Neural progenitor cell (in vitro differentiated cells): ENCODE measurements around the gene SARDH.

Experiments
- EZH2phosphoT487 ChIP-seq: fragments of 200-600 bp; sonication (generic); IDR thresholded peaks from 2 replicates; pipeline ENCODE4 v1.6.1; 2017; ENCODE audit warnings: antibody characterized with exemption
- TF ChIP-seq, protein P1 (sequence below): fragments of 200-600 bp; sonication (generic); IDR thresholded peaks from 2 replicates; pipeline ENCODE4 v1.5.1; 2017; ENCODE audit warnings: antibody characterized with exemption, mild to moderate bottlenecking

- TF ChIP-seq, protein P1, sequence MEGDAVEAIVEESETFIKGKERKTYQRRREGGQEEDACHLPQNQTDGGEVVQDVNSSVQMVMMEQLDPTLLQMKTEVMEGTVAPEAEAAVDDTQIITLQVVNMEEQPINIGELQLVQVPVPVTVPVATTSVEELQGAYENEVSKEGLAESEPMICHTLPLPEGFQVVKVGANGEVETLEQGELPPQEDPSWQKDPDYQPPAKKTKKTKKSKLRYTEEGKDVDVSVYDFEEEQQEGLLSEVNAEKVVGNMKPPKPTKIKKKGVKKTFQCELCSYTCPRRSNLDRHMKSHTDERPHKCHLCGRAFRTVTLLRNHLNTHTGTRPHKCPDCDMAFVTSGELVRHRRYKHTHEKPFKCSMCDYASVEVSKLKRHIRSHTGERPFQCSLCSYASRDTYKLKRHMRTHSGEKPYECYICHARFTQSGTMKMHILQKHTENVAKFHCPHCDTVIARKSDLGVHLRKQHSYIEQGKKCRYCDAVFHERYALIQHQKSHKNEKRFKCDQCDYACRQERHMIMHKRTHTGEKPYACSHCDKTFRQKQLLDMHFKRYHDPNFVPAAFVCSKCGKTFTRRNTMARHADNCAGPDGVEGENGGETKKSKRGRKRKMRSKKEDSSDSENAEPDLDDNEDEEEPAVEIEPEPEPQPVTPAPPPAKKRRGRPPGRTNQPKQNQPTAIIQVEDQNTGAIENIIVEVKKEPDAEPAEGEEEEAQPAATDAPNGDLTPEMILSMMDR = no peak
- TF ChIP-seq EZH2phosphoT487 = no peak
Measured at GRCh38 chr9:133618726-133619125, 119.4 kb downstream of the SARDH start.
